ENCODE data around the gene TMPRSS5. TPM values are rescaled to one million over a fixed set of nuclear protein-coding genes. Genes with fewer than 3 reads are reported as not detected.

The TMPRSS5 gene
- total RNA-seq, 1 experiment from 2014 or later: 1.5 TPM

DNA sequence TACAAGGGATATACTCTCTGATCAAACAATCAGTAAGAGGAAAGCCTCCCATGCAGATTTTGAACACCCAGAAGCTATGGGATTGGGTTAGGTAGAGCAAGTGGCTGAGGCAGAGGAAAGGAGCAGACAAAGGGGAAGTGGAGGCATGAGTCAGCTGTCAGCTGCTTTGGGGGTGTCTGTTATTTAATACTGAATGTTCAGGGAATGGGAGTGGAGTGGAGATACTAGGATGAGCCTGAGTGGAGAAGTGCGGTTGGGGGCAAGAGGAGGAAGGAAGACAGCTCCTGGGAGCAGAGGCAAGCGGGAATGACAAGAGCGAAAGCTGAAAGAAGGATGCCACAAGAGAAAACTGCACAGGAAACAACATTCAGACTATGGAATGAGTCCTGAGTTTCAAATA lies 22.7 kb upstream of the TMPRSS5 start:
- no peak for DNase-seq (ENCODE audit: low spot score)
- Histone ChIP-seq H3K4me1 (ENCODE audit: insufficient read depth, low read length, poor library complexity, severe bottlenecking) (no peaks in the 10 kb centered on the region), H3K9me3 (ENCODE audit: low read depth, low read length, poor library complexity, severe bottlenecking) (no peaks in the 10 kb centered on the region), H3K27me3 (replicated peaks; ENCODE audit: insufficient read depth, low read depth, low read length, poor library complexity) (no peaks in the 10 kb centered on the region), H3K27ac (ENCODE audit: low read depth, low read length, poor library complexity, severe bottlenecking) (no peak overlapping the region), H3K4me3 (ENCODE audit: low read depth, low read length, poor library complexity, severe bottlenecking) (no peak overlapping the region), H3K36me3 (ENCODE audit: insufficient read depth, low read length, poor library complexity, severe bottlenecking) (peaks cover 6% of the 10 kb centered on the region)
- intact Hi-C loops (cut with micrococcal nuclease; ENCODE audit: unreplicated experiment): no loop called here
- CTCF ChIA-PET: no interaction called here
- no TSS peak for BruUV-seq (replicated peaks)
- POLR2A ChIA-PET (ENCODE audit: low non-redundant PET): interaction anchor here (0.5 kb wide), 1 partner anchor 37 kb away, joined by 6 read pairs; no protein-coding TSS in a partner anchor
- TF ChIP-seq CTCF (conservative IDR thresholded peaks at IDR 0.05; ENCODE audit: low read depth, low read length): no peak
- TF ChIP-seq EZH2 (IDR thresholded peaks at IDR 0.05; ENCODE audit: borderline replicate concordance, low read depth, low read length, poor library complexity, severe bottlenecking): no peak

DNA sequence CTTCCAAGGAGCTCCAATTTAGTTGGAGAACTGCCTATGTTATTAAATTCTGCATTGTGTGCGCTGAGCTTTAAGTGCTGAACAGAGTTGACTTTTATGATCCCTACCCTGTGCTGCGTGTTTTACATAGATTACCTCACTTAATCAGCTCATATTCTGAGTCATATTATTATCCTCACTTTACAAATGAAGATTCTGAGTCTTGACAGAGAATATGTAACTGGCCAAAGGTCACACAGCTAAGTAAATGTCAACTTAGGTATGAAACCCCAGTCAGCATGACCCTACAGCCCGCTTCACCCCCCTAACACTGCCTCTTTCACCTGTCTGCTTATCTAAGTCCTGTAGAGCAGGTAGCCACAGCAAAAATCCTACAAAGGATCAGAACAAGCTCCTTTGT lies 19.8 kb upstream of the TMPRSS5 start:
- TF ChIP-seq CTCF (conservative IDR thresholded peaks at IDR 0.05; ENCODE audit: low read depth, low read length) (no peak), EZH2 (IDR thresholded peaks at IDR 0.05; ENCODE audit: borderline replicate concordance, low read depth, low read length, poor library complexity, severe bottlenecking) (no peak)
- H3K27ac ChIP-seq (ENCODE audit: low read depth, low read length, poor library complexity, severe bottlenecking): no peak overlapping the region
- DNase-seq (ENCODE audit: low spot score): no peak
- CTCF ChIA-PET: no interaction called here
- no peaks in the 10 kb centered on the region for H3K9me3 ChIP-seq (ENCODE audit: low read depth, low read length, poor library complexity, severe bottlenecking)
- H3K27me3 ChIP-seq (replicated peaks; ENCODE audit: insufficient read depth, low read depth, low read length, poor library complexity): no peaks in the 10 kb centered on the region
- H3K4me3 ChIP-seq (ENCODE audit: low read depth, low read length, poor library complexity, severe bottlenecking): no peak overlapping the region
- POLR2A ChIA-PET (ENCODE audit: low non-redundant PET): no interaction called here
- no TSS peak for BruUV-seq (replicated peaks)
- H3K4me1 ChIP-seq (ENCODE audit: insufficient read depth, low read length, poor library complexity, severe bottlenecking): no peaks in the 10 kb centered on the region
- H3K36me3 ChIP-seq (ENCODE audit: insufficient read depth, low read length, poor library complexity, severe bottlenecking): no peaks in the 10 kb centered on the region
- intact Hi-C loops (cut with micrococcal nuclease; ENCODE audit: unreplicated experiment): no loop called here

- BruUV-seq (replicated peaks): no TSS peak
- TF ChIP-seq CTCF (conservative IDR thresholded peaks at IDR 0.05; ENCODE audit: low read depth, low read length): no peak
- no peak for TF ChIP-seq EZH2 (IDR thresholded peaks at IDR 0.05; ENCODE audit: borderline replicate concordance, low read depth, low read length, poor library complexity, severe bottlenecking)
- intact Hi-C loops (cut with micrococcal nuclease; ENCODE audit: unreplicated experiment): no loop called here
- Histone ChIP-seq H3K27ac (ENCODE audit: low read depth, low read length, poor library complexity, severe bottlenecking) (no peak overlapping the region), H3K27me3 (replicated peaks; ENCODE audit: insufficient read depth, low read depth, low read length, poor library complexity) (no peaks in the 10 kb centered on the region), H3K4me1 (ENCODE audit: insufficient read depth, low read length, poor library complexity, severe bottlenecking) (no peaks in the 10 kb centered on the region), H3K9me3 (ENCODE audit: low read depth, low read length, poor library complexity, severe bottlenecking) (no peaks in the 10 kb centered on the region), H3K36me3 (ENCODE audit: insufficient read depth, low read length, poor library complexity, severe bottlenecking) (no peaks in the 10 kb centered on the region), H3K4me3 (ENCODE audit: low read depth, low read length, poor library complexity, severe bottlenecking) (no peak overlapping the region)
- DNase-seq (ENCODE audit: low spot score): no peak
- POLR2A ChIA-PET (ENCODE audit: low non-redundant PET): no interaction called here
- CTCF ChIA-PET: no interaction called here
Observed at GRCh38 chr11:113725407-113725806, 19.3 kb upstream of the TMPRSS5 start.

Measured in A673 (cell line).